Osteocyte (in vitro differentiated cells): ENCODE data around the gene CRY1. TPM values are rescaled to one million over a fixed set of nuclear protein-coding genes. Genes with fewer than 3 reads are reported as not detected.

Source experiments
- DNase-seq: peaks from one replicate; pipeline ENCODE4 v3.0.0; 2021; ENCODE audit warnings: mixed read lengths; ENCODE audit not compliant: unreplicated experiment; ENCODE audit errors: extremely low spot score
- H3K27ac Mint-ChIP-seq: one replicate; pipeline ENCODE4 v1.8.0; 2021; ENCODE audit warnings: mild to moderate bottlenecking, mixed read lengths; ENCODE audit not compliant: unreplicated experiment
- H3K27me3 Mint-ChIP-seq: one replicate; pipeline ENCODE4 v1.8.0; 2021; ENCODE audit warnings: mixed read lengths; ENCODE audit not compliant: unreplicated experiment
- H3K36me3 Mint-ChIP-seq: one replicate; pipeline ENCODE4 v1.8.0; 2021; ENCODE audit warnings: mixed read lengths; ENCODE audit not compliant: unreplicated experiment
- H3K4me1 Mint-ChIP-seq: one replicate; pipeline ENCODE4 v1.8.0; 2021; ENCODE audit warnings: mixed read lengths; ENCODE audit not compliant: unreplicated experiment
- H3K4me3 Mint-ChIP-seq: one replicate; pipeline ENCODE4 v1.8.0; 2021; ENCODE audit warnings: mild to moderate bottlenecking, moderate library complexity, mixed read lengths; ENCODE audit not compliant: unreplicated experiment
- H3K9me3 Mint-ChIP-seq: one replicate; pipeline ENCODE4 v1.8.0; 2021; ENCODE audit warnings: mixed read lengths; ENCODE audit not compliant: unreplicated experiment
- CTCF ChIP-seq: fragments of 200-600 bp; sonication (generic); IDR thresholded peaks from 2 replicates; pipeline ENCODE4 v1.5.0; 2021; ENCODE audit warnings: antibody characterized with exemption, mild to moderate bottlenecking, moderate library complexity
- total RNA-seq: library from RNA; stranded (reverse); gene quantifications from 2 replicates; pipeline ENCODE4 v1.2.1, GENCODE V29; 2021

Gene CRY1
- total RNA-seq, 1 donor from 2014 or later: 25.7 TPM

DNA sequence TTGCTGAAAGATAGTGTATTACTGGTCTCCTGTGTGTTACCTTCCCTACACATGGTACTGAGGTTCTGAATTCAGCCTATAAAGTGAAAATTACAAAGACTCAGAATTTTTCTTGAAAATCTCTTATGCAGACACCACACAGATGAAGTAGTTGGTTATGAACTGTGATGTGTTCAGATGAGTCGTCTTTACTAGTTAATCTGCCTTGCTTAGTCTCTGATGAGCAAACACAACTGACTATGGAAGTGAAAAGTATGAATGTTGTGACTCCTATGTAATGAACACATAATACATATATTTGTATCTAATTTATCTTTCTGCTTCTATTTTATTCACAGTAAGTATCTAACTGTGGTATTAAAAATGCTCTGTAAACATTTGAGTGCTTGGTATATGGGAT, 111.1 kb downstream of the CRY1 start:
- Mint-ChIP-seq H3K36me3 (peaks cover 30% of the 10 kb centered on the region), H3K9me3 (no peaks in the 10 kb centered on the region), H3K27me3 (no peaks in the 10 kb centered on the region), H3K4me1 (peaks cover 39% of the 10 kb centered on the region), H3K4me3 (no peak overlapping the region), H3K27ac (no peak overlapping the region)
- no peak for TF ChIP-seq CTCF
- DNase-seq: no peak

GRCh38 chr12:106981788-106982187, 111.6 kb downstream of the CRY1 start:
- no peak for DNase-seq
- Mint-ChIP-seq H3K9me3 (no peaks in the 10 kb centered on the region), H3K4me3 (no peak overlapping the region), H3K36me3 (peaks cover 30% of the 10 kb centered on the region), H3K4me1 (peaks cover 37% of the 10 kb centered on the region), H3K27me3 (no peaks in the 10 kb centered on the region), H3K27ac (no peak overlapping the region)
- TF ChIP-seq CTCF: no peak

DNA sequence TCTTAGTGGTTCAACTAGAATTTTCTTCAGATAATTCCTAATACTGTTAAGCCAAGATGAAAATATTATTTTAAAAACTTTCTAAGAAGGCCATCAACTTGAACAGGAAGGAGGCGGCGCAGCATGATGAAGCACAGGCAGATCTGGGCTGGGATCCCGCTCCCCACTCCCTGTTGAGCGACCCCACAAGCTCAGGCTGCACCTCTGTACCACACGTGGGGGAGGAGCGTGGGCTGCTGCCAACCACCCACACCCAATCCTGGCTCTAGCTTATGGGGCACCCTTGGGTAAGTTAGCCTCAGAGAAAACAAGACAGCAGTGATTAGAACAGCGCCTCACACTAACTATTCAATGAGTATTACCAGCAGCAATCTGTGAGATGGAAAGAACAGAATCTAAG, 112.4 kb downstream of the CRY1 start:
- Mint-ChIP-seq H3K27me3 (no peaks in the 10 kb centered on the region), H3K9me3 (no peaks in the 10 kb centered on the region), H3K4me1 (peaks cover 36% of the 10 kb centered on the region), H3K36me3 (peaks cover 32% of the 10 kb centered on the region), H3K4me3 (no peak overlapping the region), H3K27ac (peak overlapping the region; percentile 68)
- no peak for TF ChIP-seq CTCF
- DNase-seq: no peak

DNA sequence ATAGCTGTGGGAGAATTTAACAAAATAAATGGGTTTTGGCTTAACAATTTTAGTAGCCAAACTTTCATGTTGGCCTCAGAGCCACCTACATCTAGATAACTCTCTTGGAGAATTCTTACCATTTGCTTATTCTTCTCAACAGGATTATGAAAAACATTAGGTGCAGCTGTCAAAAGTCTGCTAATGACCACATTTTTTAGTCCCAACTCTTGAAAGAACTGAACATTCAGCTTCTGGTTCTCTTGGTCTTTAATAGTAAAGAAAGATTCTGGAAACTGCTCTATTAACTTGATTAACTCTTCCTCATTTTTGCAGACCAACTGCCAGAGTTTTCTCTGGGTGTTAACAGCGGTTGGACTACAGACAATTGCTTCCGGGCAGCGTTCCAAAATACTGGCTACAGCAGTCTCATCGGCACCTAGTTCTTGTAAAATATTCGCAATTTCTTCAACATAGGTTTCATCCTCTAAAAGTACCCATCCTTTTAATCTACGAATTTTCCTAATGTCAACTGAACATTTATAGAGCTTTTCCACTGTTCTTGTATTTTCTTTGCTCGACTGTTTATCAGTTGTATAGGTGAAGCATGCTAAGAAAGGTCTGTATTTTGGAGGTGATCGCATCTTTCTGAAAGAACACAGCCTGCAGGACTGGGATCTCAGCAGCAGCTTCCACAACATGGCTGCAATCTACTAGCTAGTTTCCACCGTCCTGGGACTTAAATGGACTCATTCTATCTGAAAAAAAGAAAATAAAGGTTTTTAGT, 115.1 kb downstream of the CRY1 start:
- Mint-ChIP-seq H3K4me1 (peaks cover 47% of the 10 kb centered on the region), H3K9me3 (no peaks in the 10 kb centered on the region), H3K4me3 (no peak overlapping the region), H3K27ac (peak overlapping the region; percentile 27), H3K27me3 (no peaks in the 10 kb centered on the region), H3K36me3 (peaks cover 28% of the 10 kb centered on the region)
- no peak for TF ChIP-seq CTCF
- no peak for DNase-seq

DNA sequence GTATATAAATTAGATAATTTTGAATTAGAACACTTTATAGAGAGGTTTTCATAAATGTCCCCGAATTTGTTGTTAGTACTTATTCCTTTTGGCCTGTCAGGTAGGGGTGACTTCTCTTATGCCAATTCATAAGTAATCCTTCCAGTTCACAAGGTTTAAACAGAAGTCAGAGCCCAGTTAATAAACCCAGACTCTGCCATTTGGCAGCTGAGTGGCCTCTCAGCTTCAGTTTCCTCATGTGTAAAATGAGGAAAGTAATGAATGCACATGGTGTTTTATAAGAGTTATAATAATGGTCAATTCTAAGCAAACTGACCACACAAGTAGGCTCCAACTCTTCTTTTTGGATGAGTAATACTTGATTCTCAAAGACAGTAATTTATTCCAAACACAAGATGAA, 116.7 kb downstream of the CRY1 start:
- Mint-ChIP-seq H3K4me3 (no peak overlapping the region), H3K36me3 (peaks cover 30% of the 10 kb centered on the region), H3K27me3 (no peaks in the 10 kb centered on the region), H3K9me3 (no peaks in the 10 kb centered on the region), H3K27ac (no peak overlapping the region), H3K4me1 (peaks cover 51% of the 10 kb centered on the region)
- TF ChIP-seq CTCF: no peak
- DNase-seq: no peak
